Neural cell (in vitro differentiated cells): Measurements from ENCODE around the gene IQCN.

Experiments used
- POLR2AphosphoS5 ChIP-seq: IDR thresholded peaks from 2 replicates; pipeline ENCODE4 v1.6.1; 2012
- TAF1 ChIP-seq: IDR thresholded peaks from 2 replicates; pipeline ENCODE4 v1.6.1; 2012; ENCODE audit warnings: low read depth
- TF ChIP-seq, protein P1 (sequence below): fragments of 450-650 bp; IDR thresholded peaks from 2 replicates; pipeline ENCODE4 v1.5.1; 2014; ENCODE audit warnings: antibody characterized with exemption, mild to moderate bottlenecking, moderate library complexity; ENCODE audit not compliant: poor library complexity, severe bottlenecking

DNA sequence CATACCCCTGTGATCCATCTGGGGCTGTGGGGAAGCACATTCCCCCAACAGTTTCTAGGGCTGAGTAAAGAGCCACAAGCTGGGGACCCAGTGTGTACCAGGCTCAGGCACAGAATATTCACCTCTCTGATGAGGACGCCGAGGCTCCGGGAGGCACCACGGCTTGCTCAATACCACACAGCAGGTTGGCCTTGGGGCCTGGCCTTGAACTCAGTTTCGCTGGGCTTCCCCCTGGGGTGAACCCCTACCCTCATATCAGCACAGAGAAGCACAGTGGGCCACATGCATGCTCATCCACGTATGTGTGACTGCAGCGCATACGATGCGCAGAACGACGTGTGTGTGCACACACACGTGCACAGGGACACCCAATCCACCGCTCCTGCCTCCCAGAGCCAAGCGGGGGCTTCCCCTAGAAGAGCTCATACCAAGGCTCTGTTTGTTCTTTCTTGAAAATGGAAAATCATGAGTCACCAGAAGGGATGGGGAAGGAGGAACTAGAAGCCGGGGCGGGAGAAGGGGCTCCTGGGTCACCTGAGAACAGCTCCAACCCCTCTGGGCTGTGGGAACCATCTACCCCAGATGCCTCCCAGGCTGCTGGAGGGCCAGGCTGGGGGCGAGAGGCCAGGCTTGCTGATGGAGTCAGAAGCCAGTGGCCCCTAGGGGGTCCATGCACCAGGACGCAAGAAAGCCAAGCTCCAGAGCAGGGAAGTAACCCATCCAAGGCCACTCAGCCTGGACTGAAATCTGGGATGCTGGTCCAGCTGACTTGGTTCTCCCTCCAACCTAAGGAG is 43.1 kb downstream of the IQCN start:
- TF ChIP-seq POLR2AphosphoS5 (no peak), TAF1 (no peak)
- TF ChIP-seq, protein P1, sequence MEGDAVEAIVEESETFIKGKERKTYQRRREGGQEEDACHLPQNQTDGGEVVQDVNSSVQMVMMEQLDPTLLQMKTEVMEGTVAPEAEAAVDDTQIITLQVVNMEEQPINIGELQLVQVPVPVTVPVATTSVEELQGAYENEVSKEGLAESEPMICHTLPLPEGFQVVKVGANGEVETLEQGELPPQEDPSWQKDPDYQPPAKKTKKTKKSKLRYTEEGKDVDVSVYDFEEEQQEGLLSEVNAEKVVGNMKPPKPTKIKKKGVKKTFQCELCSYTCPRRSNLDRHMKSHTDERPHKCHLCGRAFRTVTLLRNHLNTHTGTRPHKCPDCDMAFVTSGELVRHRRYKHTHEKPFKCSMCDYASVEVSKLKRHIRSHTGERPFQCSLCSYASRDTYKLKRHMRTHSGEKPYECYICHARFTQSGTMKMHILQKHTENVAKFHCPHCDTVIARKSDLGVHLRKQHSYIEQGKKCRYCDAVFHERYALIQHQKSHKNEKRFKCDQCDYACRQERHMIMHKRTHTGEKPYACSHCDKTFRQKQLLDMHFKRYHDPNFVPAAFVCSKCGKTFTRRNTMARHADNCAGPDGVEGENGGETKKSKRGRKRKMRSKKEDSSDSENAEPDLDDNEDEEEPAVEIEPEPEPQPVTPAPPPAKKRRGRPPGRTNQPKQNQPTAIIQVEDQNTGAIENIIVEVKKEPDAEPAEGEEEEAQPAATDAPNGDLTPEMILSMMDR: no peak
